Keratinocyte (primary cell): Measurements from ENCODE around the gene TBC1D2. TPM values are rescaled to one million over a fixed set of nuclear protein-coding genes. Genes with fewer than 3 reads are reported as not detected.

Experiments used
- DNase-seq: peaks from one replicate; pipeline ENCODE4 v3.0.0-alpha.2; 2011; ENCODE audit warnings: low read depth, missing footprints, low spot score
- FAIRE-seq: peaks from 2 replicates; lab custom pipeline; 2011; peaks lifted over from hg19 to GRCh38; lab: Jason Lieb, UNC
- H2AFZ ChIP-seq: 2 replicates; pipeline ENCODE4 v1.6.0; 2012; ENCODE audit warnings: low read length, control low read depth, inconsistent platforms; ENCODE audit not compliant: control insufficient read depth
- H3K27ac ChIP-seq: 2 replicates; pipeline ENCODE4 v1.5.1; 2011; ENCODE audit warnings: low read length; ENCODE audit not compliant: control insufficient read depth, insufficient read depth
- H3K27me3 ChIP-seq: 3 replicates; pipeline ENCODE4 v1.6.0; 2011; ENCODE audit warnings: low read length; ENCODE audit not compliant: control insufficient read depth, insufficient read depth; ENCODE audit errors: extremely low read depth
- H3K36me3 ChIP-seq, 2 experiments: 2 replicates in 1 of 2; 3 replicates in 1 of 2; pipeline ENCODE4 v1.5.1; 2011; ENCODE audit warnings: low read length in 2 of 2, mild to moderate bottlenecking in 1 of 2; ENCODE audit not compliant: control insufficient read depth in 2 of 2, insufficient read depth in 2 of 2; ENCODE audit errors: extremely low read depth in 1 of 2
- H3K4me1 ChIP-seq: 3 replicates; pipeline ENCODE4 v1.5.1; 2011; ENCODE audit warnings: low read length; ENCODE audit not compliant: control insufficient read depth, insufficient read depth; ENCODE audit errors: extremely low read depth
- H3K4me2 ChIP-seq: 3 replicates; pipeline ENCODE4 v1.6.0; 2011; ENCODE audit warnings: low read depth, low read length; ENCODE audit not compliant: control insufficient read depth, insufficient read depth; ENCODE audit errors: extremely low read depth
- H3K4me3 ChIP-seq, 3 experiments: fragments of 200-600 bp in 1 of 3; sonication (generic) in 1 of 3; 2 replicates in 2 of 3; 3 replicates in 1 of 3; pipeline ENCODE4 v1.5.1; 2011 to 2016; ENCODE audit warnings: low read length in 3 of 3, mild to moderate bottlenecking in 3 of 3, control low read depth in 2 of 3, inconsistent platforms in 1 of 3, low read depth in 1 of 3, mixed read lengths in 1 of 3, mixed run types in 1 of 3, moderate library complexity in 1 of 3; ENCODE audit not compliant: control insufficient read depth in 2 of 3, insufficient read depth in 2 of 3; ENCODE audit errors: extremely low read depth in 1 of 3
- H3K79me2 ChIP-seq: 2 replicates; pipeline ENCODE4 v1.6.0; 2012; ENCODE audit warnings: low read length; ENCODE audit not compliant: control insufficient read depth, insufficient read depth
- H3K9ac ChIP-seq: 3 replicates; pipeline ENCODE4 v1.6.0; 2011; ENCODE audit warnings: low read length; ENCODE audit not compliant: control insufficient read depth, insufficient read depth; ENCODE audit errors: extremely low read depth
- H3K9me1 ChIP-seq: 3 replicates; pipeline ENCODE4 v1.6.0; 2011; ENCODE audit warnings: low read length; ENCODE audit not compliant: control insufficient read depth, insufficient read depth; ENCODE audit errors: extremely low read depth
- H3K9me3 ChIP-seq: 2 replicates; pipeline ENCODE4 v1.5.1; 2012; ENCODE audit warnings: low read depth, low read length; ENCODE audit not compliant: control insufficient read depth
- H4K20me1 ChIP-seq: 3 replicates; pipeline ENCODE4 v1.6.0; 2011; ENCODE audit warnings: low read length; ENCODE audit not compliant: control insufficient read depth, insufficient read depth; ENCODE audit errors: extremely low read depth
- CTCF ChIP-seq, 3 experiments: IDR thresholded peaks in 1 of 3; conservative IDR thresholded peaks in 1 of 3; optimal IDR thresholded peaks in 1 of 3; 2 replicates in 2 of 3; 3 replicates in 1 of 3; pipeline versions ENCODE3 to v1.5.1; 2011; ENCODE audit warnings: low read length in 3 of 3, mild to moderate bottlenecking in 3 of 3, moderate library complexity in 2 of 3, control low read depth in 1 of 3, inconsistent platforms in 1 of 3; ENCODE audit not compliant: insufficient read depth in 2 of 3; ENCODE audit errors: extremely low read depth in 1 of 3
- EZH2 ChIP-seq: IDR thresholded peaks from one replicate; pipeline ENCODE4 v1.6.1; 2012; ENCODE audit warnings: inconsistent platforms, mild to moderate bottlenecking, low read length, moderate library complexity
- dilution Hi-C: fragments of 300-500 bp; cut with MboI; formaldehyde crosslinking; loops from one replicate; pipeline ENCODE4 v1.7.0; 2020; ENCODE audit warnings: low sequenced_read_pairs; ENCODE audit not compliant: extremely low pct_ligation_motif_present
- polyA plus RNA-seq, 5 experiments: library from polyadenylated mRNA; depleted of rRNA in 3 of 5; stranded (reverse) in 3 of 5; stranded (forward) in 1 of 5; unstranded in 1 of 5; fragments of >200 nt; gene quantifications; 1 replicate in 1 of 5; 2 replicates in 3 of 5; 3 replicates in 1 of 5; pipeline versions ENCODE4 v1.2.1 to v1.2.3, GENCODE V29; 2011 to 2012; ENCODE audit warnings: missing spikeins in 2 of 5, low read depth in 1 of 5, low replicate concordance in 1 of 5

TBC1D2 gene
- polyA plus RNA-seq, 1 donor (not counting 4 experiments of a cell fraction or from before 2014, with no cell fraction given) = 59.2 TPM

- Histone ChIP-seq H3K4me3 (no peak overlapping the region), H3K27me3 (no peaks in the 10 kb centered on the region), H4K20me1 (peaks cover 2% of the 10 kb centered on the region), H3K9me3 (no peaks in the 10 kb centered on the region), H3K9me1 (peaks cover 5% of the 10 kb centered on the region), H3K9ac (no peak overlapping the region), H3K4me2 (no peak overlapping the region), H3K36me3 (peaks cover 6 to 15% of the 10 kb centered on the region in 2 experiments), H3K4me1 (peaks cover 6% of the 10 kb centered on the region), H3K79me2 (peaks cover 43% of the 10 kb centered on the region), H3K27ac (no peak overlapping the region), H2AFZ (no peak overlapping the region)
- FAIRE-seq (no peak), DNase-seq (no peak)
- TF ChIP-seq EZH2 (no peak), CTCF (optimal IDR thresholded peaks at IDR 0.05 in 1 of 3, IDR thresholded peaks at IDR 0.05 in 1 of 3, conservative IDR thresholded peaks at IDR 0.05 in 1 of 3; ENCODE audit: extremely low read depth in 1 of 3, insufficient read depth in 2 of 3, low read length in 3 of 3) (no peak)
- dilution Hi-C loops = no loop called here
These were observed 98.1 kb downstream of the TBC1D2 start for GRCh38 chr9:98157372-98157771.

GRCh38 chr9:98154678-98155077, 100.8 kb downstream of the TBC1D2 start:
- no peaks in the 10 kb centered on the region for H3K27me3 ChIP-seq
- DNase-seq (no peak), FAIRE-seq (no peak)
- H2AFZ ChIP-seq = no peak overlapping the region
- dilution Hi-C loops = no loop called here
- no peaks in the 10 kb centered on the region for H3K9me3 ChIP-seq
- no peak overlapping the region for H3K9ac ChIP-seq
- H3K4me3 ChIP-seq = no peak overlapping the region
- no peaks in the 10 kb centered on the region for H3K4me1 ChIP-seq
- TF ChIP-seq CTCF (optimal IDR thresholded peaks at IDR 0.05 in 1 of 3, IDR thresholded peaks at IDR 0.05 in 1 of 3, conservative IDR thresholded peaks at IDR 0.05 in 1 of 3; ENCODE audit: extremely low read depth in 1 of 3, insufficient read depth in 2 of 3, low read length in 3 of 3) (no peak), EZH2 (no peak)
- peaks cover 21% of the 10 kb centered on the region for H3K79me2 ChIP-seq
- H3K4me2 ChIP-seq = no peak overlapping the region
- H4K20me1 ChIP-seq = no peaks in the 10 kb centered on the region
- peaks cover 6 to 14% of the 10 kb centered on the region in 2 experiments for H3K36me3 ChIP-seq
- no peak overlapping the region for H3K27ac ChIP-seq
- no peaks in the 10 kb centered on the region for H3K9me1 ChIP-seq
